NCI-H1048 (cell line): Measurements from ENCODE around the gene ZC3H4.
"Not testable (repeated sequence)": the region's sequence is repeated elsewhere in the genome, so short reads cannot be mapped to it uniquely, and the experiment has no call there.

Experiments used
- DNase-seq: peaks from one replicate; lab custom pipeline; 2025; lab: John Stamatoyannopoulos, UW

ZC3H4 gene

GRCh38 chr19:47112997-47113849 is at the start of gene ZC3H4:
Gene ZC3H4 (minus strand): TSS chr19:47113776. CDS start chr19:47112584, 1,192 bp downstream.
- DNase-seq = peak; percentile 98

GRCh38 chr19:47161876-47162489 is 48.4 kb upstream of the ZC3H4 start:
- DNase-seq = no peak

- DNase-seq = no peak
Measured at GRCh38 chr19:47158879-47159503, 45.4 kb upstream of the ZC3H4 start.

GRCh38 chr19:47158367-47158791 is 44.8 kb upstream of the ZC3H4 start:
- no peak for DNase-seq

- DNase-seq = no peak
Measured at GRCh38 chr19:47157431-47158321, 44.1 kb upstream of the ZC3H4 start.

- no peak for DNase-seq
Measured at GRCh38 chr19:47156861-47157430, 43.4 kb upstream of the ZC3H4 start.

GRCh38 chr19:47155148-47155547 is 41.6 kb upstream of the ZC3H4 start:
- DNase-seq = no peak

- no peak for DNase-seq
Measured at GRCh38 chr19:47153266-47153665, 39.7 kb upstream of the ZC3H4 start.

GRCh38 chr19:47152632-47153031 is 39.1 kb upstream of the ZC3H4 start:
- no peak for DNase-seq

GRCh38 chr19:47152205-47152604 is 38.6 kb upstream of the ZC3H4 start:
- DNase-seq = no peak

GRCh38 chr19:47151627-47152026 is 38.1 kb upstream of the ZC3H4 start:
- no peak for DNase-seq

- no peak for DNase-seq
Measured at GRCh38 chr19:47146920-47147319, 33.3 kb upstream of the ZC3H4 start.

- DNase-seq = no peak
Measured at GRCh38 chr19:47145639-47146486, 32.3 kb upstream of the ZC3H4 start.

- no peak for DNase-seq
Measured at GRCh38 chr19:47144630-47145029, 31.1 kb upstream of the ZC3H4 start.

- no peak for DNase-seq
Measured at GRCh38 chr19:47143322-47144073, 29.9 kb upstream of the ZC3H4 start.

- no peak for DNase-seq
Measured at GRCh38 chr19:47142779-47143178, 29.2 kb upstream of the ZC3H4 start.

- DNase-seq = no peak
Measured at GRCh38 chr19:47141695-47142094, 28.1 kb upstream of the ZC3H4 start.

GRCh38 chr19:47141252-47141651 is 27.7 kb upstream of the ZC3H4 start:
- not testable (repeated sequence) for DNase-seq

GRCh38 chr19:47135156-47135555 is 21.6 kb upstream of the ZC3H4 start:
- no peak for DNase-seq

- no peak for DNase-seq
Measured at GRCh38 chr19:47134545-47134944, 21.0 kb upstream of the ZC3H4 start.
